ENCODE data around the gene SND1. TPM values are rescaled to one million over a fixed set of nuclear protein-coding genes. Genes with fewer than 3 reads are reported as not detected.

SND1 gene
- total and polyA plus RNA-seq, 2 donors: 55.1 to 104 TPM

GRCh38 chr7:127873715-127874636 is 222.0 kb downstream of the SND1 start:
- Histone ChIP-seq H3K27me3 (ENCODE audit: control insufficient read depth in 2 of 2, insufficient read depth in 1 of 2, low read length in 1 of 2) (no peaks in the 10 kb centered on the region), H3K4me1 (ENCODE audit: control insufficient read depth in 2 of 2, insufficient read depth in 2 of 2, low read length in 2 of 2) (no peaks in the 10 kb centered on the region), H3K4me3 (ENCODE audit: low read length in 2 of 2) (no peak overlapping the region), H3K9me3 (ENCODE audit: control insufficient read depth in 2 of 2, insufficient read depth in 1 of 2, low read length in 1 of 2) (no peaks in the 10 kb centered on the region), H3K27ac (ENCODE audit: low read depth in 1 of 2, low read length in 1 of 2) (no peak overlapping the region), H3K36me3 (ENCODE audit: control insufficient read depth in 2 of 2, insufficient read depth in 2 of 2, low read length in 1 of 2) (no peaks in the 10 kb centered on the region)
- WGBS: over 99% methylated on average over 3 of the region's 3 CpGs
- no peak for DNase-seq (ENCODE audit: low read depth in 6 of 9, low spot score in 9 of 9)

- no peak for DNase-seq (ENCODE audit: low read depth in 6 of 9, low spot score in 9 of 9)
- Histone ChIP-seq H3K27ac (ENCODE audit: low read depth in 1 of 2, low read length in 1 of 2) (no peak overlapping the region), H3K9me3 (ENCODE audit: control insufficient read depth in 2 of 2, insufficient read depth in 1 of 2, low read length in 1 of 2) (no peaks in the 10 kb centered on the region), H3K36me3 (ENCODE audit: control insufficient read depth in 2 of 2, insufficient read depth in 2 of 2, low read length in 1 of 2) (no peaks in the 10 kb centered on the region), H3K27me3 (ENCODE audit: control insufficient read depth in 2 of 2, insufficient read depth in 1 of 2, low read length in 1 of 2) (no peaks in the 10 kb centered on the region), H3K4me1 (ENCODE audit: control insufficient read depth in 2 of 2, insufficient read depth in 2 of 2, low read length in 2 of 2) (no peaks in the 10 kb centered on the region), H3K4me3 (ENCODE audit: low read length in 2 of 2) (no peak overlapping the region)
- 99% methylated on average over 2 of the region's 2 CpGs for WGBS
These were observed 223.1 kb downstream of the SND1 start for GRCh38 chr7:127874951-127875608.

- 100% methylated on average over 1 of the region's 1 CpG for WGBS
- H3K4me3 ChIP-seq (ENCODE audit: low read length in 2 of 2): no peak overlapping the region
- H3K36me3 ChIP-seq (ENCODE audit: control insufficient read depth in 2 of 2, insufficient read depth in 2 of 2, low read length in 1 of 2): no peaks in the 10 kb centered on the region
- no peak for DNase-seq (ENCODE audit: low read depth in 6 of 9, low spot score in 9 of 9)
- peaks cover 0 to 3% of the 10 kb centered on the region in 2 donors for H3K4me1 ChIP-seq (ENCODE audit: control insufficient read depth in 2 of 2, insufficient read depth in 2 of 2, low read length in 2 of 2)
- H3K9me3 ChIP-seq (ENCODE audit: control insufficient read depth in 2 of 2, insufficient read depth in 1 of 2, low read length in 1 of 2): no peaks in the 10 kb centered on the region
- no peak overlapping the region for H3K27ac ChIP-seq (ENCODE audit: low read depth in 1 of 2, low read length in 1 of 2)
- no peaks in the 10 kb centered on the region for H3K27me3 ChIP-seq (ENCODE audit: control insufficient read depth in 2 of 2, insufficient read depth in 1 of 2, low read length in 1 of 2)
These were observed 224.4 kb downstream of the SND1 start for GRCh38 chr7:127876393-127876792.

- 89% methylated on average over 3 of the region's 3 CpGs for WGBS
- Histone ChIP-seq H3K27me3 (ENCODE audit: control insufficient read depth in 2 of 2, insufficient read depth in 1 of 2, low read length in 1 of 2) (no peaks in the 10 kb centered on the region), H3K4me3 (ENCODE audit: low read length in 2 of 2) (no peak overlapping the region), H3K27ac (ENCODE audit: low read depth in 1 of 2, low read length in 1 of 2) (no peak overlapping the region), H3K36me3 (ENCODE audit: control insufficient read depth in 2 of 2, insufficient read depth in 2 of 2, low read length in 1 of 2) (no peaks in the 10 kb centered on the region), H3K9me3 (ENCODE audit: control insufficient read depth in 2 of 2, insufficient read depth in 1 of 2, low read length in 1 of 2) (no peaks in the 10 kb centered on the region), H3K4me1 (ENCODE audit: control insufficient read depth in 2 of 2, insufficient read depth in 2 of 2, low read length in 2 of 2) (peaks cover 0 to 3% of the 10 kb centered on the region in 2 donors)
- DNase-seq (ENCODE audit: low read depth in 6 of 9, low spot score in 9 of 9): no peak
These were observed 226.0 kb downstream of the SND1 start for GRCh38 chr7:127877951-127878350.

DNA sequence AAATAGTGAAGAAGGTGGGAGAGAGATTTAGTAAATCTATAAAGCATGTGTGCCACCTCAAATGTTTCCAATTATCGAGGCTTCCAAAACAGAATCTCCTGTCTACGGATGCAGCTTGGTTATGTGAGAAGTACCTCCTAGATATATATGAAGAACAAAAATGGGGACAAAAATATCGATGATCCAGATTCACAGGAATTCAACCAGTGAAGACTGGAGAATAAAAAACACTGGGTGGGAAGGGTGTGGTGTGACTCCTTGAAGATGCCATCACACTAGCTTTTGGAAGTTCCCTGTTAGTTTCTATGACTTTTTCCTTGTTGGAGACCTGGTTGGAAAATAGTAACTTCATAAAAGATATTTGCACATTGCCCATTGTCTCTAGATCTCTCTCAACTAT is 226.8 kb downstream of the SND1 start:
- Histone ChIP-seq H3K9me3 (ENCODE audit: control insufficient read depth in 2 of 2, insufficient read depth in 1 of 2, low read length in 1 of 2) (no peaks in the 10 kb centered on the region), H3K4me3 (ENCODE audit: low read length in 2 of 2) (no peak overlapping the region), H3K27me3 (ENCODE audit: control insufficient read depth in 2 of 2, insufficient read depth in 1 of 2, low read length in 1 of 2) (no peaks in the 10 kb centered on the region), H3K27ac (ENCODE audit: low read depth in 1 of 2, low read length in 1 of 2) (no peak overlapping the region), H3K4me1 (ENCODE audit: control insufficient read depth in 2 of 2, insufficient read depth in 2 of 2, low read length in 2 of 2) (peaks cover 0 to 3% of the 10 kb centered on the region in 2 donors), H3K36me3 (ENCODE audit: control insufficient read depth in 2 of 2, insufficient read depth in 2 of 2, low read length in 1 of 2) (no peaks in the 10 kb centered on the region)
- no peak for DNase-seq (ENCODE audit: low read depth in 6 of 9, low spot score in 9 of 9)
- 97% methylated on average over 3 of the region's 3 CpGs for WGBS

- Histone ChIP-seq H3K36me3 (ENCODE audit: control insufficient read depth in 2 of 2, insufficient read depth in 2 of 2, low read length in 1 of 2) (no peaks in the 10 kb centered on the region), H3K4me3 (ENCODE audit: low read length in 2 of 2) (no peak overlapping the region), H3K27me3 (ENCODE audit: control insufficient read depth in 2 of 2, insufficient read depth in 1 of 2, low read length in 1 of 2) (no peaks in the 10 kb centered on the region), H3K4me1 (ENCODE audit: control insufficient read depth in 2 of 2, insufficient read depth in 2 of 2, low read length in 2 of 2) (peaks cover 0 to 3% of the 10 kb centered on the region in 2 donors), H3K27ac (ENCODE audit: low read depth in 1 of 2, low read length in 1 of 2) (no peak overlapping the region), H3K9me3 (ENCODE audit: control insufficient read depth in 2 of 2, insufficient read depth in 1 of 2, low read length in 1 of 2) (no peaks in the 10 kb centered on the region)
- no peak for DNase-seq (ENCODE audit: low read depth in 6 of 9, low spot score in 9 of 9)
- 98% methylated on average over 4 of the region's 4 CpGs for WGBS
These were observed 227.4 kb downstream of the SND1 start for GRCh38 chr7:127879436-127879835.

DNA sequence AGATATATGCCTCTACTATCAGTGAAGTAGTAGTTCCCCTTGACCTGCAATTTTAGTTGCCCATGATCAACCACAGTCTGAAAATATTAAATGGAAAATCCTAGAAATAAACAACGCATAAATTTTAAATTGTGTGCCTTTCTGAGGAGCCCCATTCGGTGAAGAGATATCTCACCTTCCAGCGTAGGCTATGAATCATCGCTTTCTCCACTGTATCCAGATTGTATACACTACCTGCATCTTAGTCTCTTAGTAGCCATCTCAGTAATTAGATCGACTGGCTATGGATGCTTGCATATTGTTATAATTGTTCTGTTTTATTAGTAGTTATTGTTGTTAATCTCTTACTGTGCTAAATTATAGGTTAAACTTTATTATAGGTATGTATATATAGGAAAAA is 227.9 kb downstream of the SND1 start:
- WGBS: 99% methylated on average over 5 of the region's 5 CpGs
- no peak overlapping the region for H3K4me3 ChIP-seq (ENCODE audit: low read length in 2 of 2)

GRCh38 chr7:127880454-127880853 is 228.5 kb downstream of the SND1 start:
- H3K36me3 ChIP-seq (ENCODE audit: control insufficient read depth in 2 of 2, insufficient read depth in 2 of 2, low read length in 1 of 2): no peaks in the 10 kb centered on the region
- 91% methylated on average over 2 of the region's 2 CpGs for WGBS
- no peak overlapping the region for H3K4me3 ChIP-seq (ENCODE audit: low read length in 2 of 2)
- DNase-seq (ENCODE audit: low read depth in 6 of 9, low spot score in 9 of 9): no peak
- H3K4me1 ChIP-seq (ENCODE audit: control insufficient read depth in 2 of 2, insufficient read depth in 2 of 2, low read length in 2 of 2): peaks cover 0 to 3% of the 10 kb centered on the region in 2 donors
- no peak overlapping the region for H3K27ac ChIP-seq (ENCODE audit: low read depth in 1 of 2, low read length in 1 of 2)
- H3K27me3 ChIP-seq (ENCODE audit: control insufficient read depth in 2 of 2, insufficient read depth in 1 of 2, low read length in 1 of 2): no peaks in the 10 kb centered on the region
- H3K9me3 ChIP-seq (ENCODE audit: control insufficient read depth in 2 of 2, insufficient read depth in 1 of 2, low read length in 1 of 2): no peaks in the 10 kb centered on the region

More for the DNA sequence above, 227.9 kb downstream of the SND1 start:
- Histone ChIP-seq H3K27me3 (ENCODE audit: control insufficient read depth in 2 of 2, insufficient read depth in 1 of 2, low read length in 1 of 2) (no peaks in the 10 kb centered on the region), H3K27ac (ENCODE audit: low read depth in 1 of 2, low read length in 1 of 2) (no peak overlapping the region), H3K4me1 (ENCODE audit: control insufficient read depth in 2 of 2, insufficient read depth in 2 of 2, low read length in 2 of 2) (peaks cover 0 to 3% of the 10 kb centered on the region in 2 donors), H3K9me3 (ENCODE audit: control insufficient read depth in 2 of 2, insufficient read depth in 1 of 2, low read length in 1 of 2) (no peaks in the 10 kb centered on the region), H3K36me3 (ENCODE audit: control insufficient read depth in 2 of 2, insufficient read depth in 2 of 2, low read length in 1 of 2) (no peaks in the 10 kb centered on the region)
- no peak for DNase-seq (ENCODE audit: low read depth in 6 of 9, low spot score in 9 of 9)

- no peaks in the 10 kb centered on the region for H3K36me3 ChIP-seq (ENCODE audit: control insufficient read depth in 2 of 2, insufficient read depth in 2 of 2, low read length in 1 of 2)
- no peak overlapping the region for H3K4me3 ChIP-seq (ENCODE audit: low read length in 2 of 2)
- H3K27me3 ChIP-seq (ENCODE audit: control insufficient read depth in 2 of 2, insufficient read depth in 1 of 2, low read length in 1 of 2): no peaks in the 10 kb centered on the region
- peaks cover 0 to 3% of the 10 kb centered on the region in 2 donors for H3K4me1 ChIP-seq (ENCODE audit: control insufficient read depth in 2 of 2, insufficient read depth in 2 of 2, low read length in 2 of 2)
- no peak for DNase-seq (ENCODE audit: low read depth in 6 of 9, low spot score in 9 of 9)
- no peak overlapping the region for H3K27ac ChIP-seq (ENCODE audit: low read depth in 1 of 2, low read length in 1 of 2)
- no peaks in the 10 kb centered on the region for H3K9me3 ChIP-seq (ENCODE audit: control insufficient read depth in 2 of 2, insufficient read depth in 1 of 2, low read length in 1 of 2)
- 97% methylated on average over 7 of the region's 7 CpGs for WGBS
These were observed 229.6 kb downstream of the SND1 start for GRCh38 chr7:127881564-127881963.

Data from thymus (tissue), 11 donors.